ENCODE results near the gene NR1H2.
A peak's percentile ranks its signal among the peaks of the same experiment; 100 is the strongest.

The NR1H2 gene

DNA sequence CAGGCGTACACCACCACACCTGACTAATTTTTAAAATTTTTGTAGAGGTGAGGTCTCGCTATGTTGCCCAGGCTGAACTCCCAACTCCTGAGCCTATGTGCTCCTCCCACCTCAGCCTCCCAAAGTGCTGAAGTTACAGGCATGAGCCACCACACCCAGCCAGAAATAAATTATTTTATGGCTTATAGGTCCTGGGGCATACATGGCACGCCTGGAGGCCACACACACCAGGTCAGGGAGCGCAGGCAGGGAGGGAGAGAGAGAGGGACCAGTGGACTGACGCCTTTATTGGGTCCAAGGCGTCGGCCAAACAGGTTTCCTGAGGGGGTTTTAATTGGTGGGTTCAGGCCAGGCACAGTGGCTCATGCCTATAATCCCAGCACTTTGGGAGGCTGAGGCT lies 49.3 kb downstream of the NR1H2 start:
- TF ChIP-seq, protein P1, sequence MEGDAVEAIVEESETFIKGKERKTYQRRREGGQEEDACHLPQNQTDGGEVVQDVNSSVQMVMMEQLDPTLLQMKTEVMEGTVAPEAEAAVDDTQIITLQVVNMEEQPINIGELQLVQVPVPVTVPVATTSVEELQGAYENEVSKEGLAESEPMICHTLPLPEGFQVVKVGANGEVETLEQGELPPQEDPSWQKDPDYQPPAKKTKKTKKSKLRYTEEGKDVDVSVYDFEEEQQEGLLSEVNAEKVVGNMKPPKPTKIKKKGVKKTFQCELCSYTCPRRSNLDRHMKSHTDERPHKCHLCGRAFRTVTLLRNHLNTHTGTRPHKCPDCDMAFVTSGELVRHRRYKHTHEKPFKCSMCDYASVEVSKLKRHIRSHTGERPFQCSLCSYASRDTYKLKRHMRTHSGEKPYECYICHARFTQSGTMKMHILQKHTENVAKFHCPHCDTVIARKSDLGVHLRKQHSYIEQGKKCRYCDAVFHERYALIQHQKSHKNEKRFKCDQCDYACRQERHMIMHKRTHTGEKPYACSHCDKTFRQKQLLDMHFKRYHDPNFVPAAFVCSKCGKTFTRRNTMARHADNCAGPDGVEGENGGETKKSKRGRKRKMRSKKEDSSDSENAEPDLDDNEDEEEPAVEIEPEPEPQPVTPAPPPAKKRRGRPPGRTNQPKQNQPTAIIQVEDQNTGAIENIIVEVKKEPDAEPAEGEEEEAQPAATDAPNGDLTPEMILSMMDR (conservative IDR thresholded peaks at IDR 0.05; ENCODE audit: low read length) = no peak
- DNase-seq (ENCODE audit: low read depth) = no peak
- no peak overlapping the region for H3K4me3 ChIP-seq (ENCODE audit: low read length)

DNA sequence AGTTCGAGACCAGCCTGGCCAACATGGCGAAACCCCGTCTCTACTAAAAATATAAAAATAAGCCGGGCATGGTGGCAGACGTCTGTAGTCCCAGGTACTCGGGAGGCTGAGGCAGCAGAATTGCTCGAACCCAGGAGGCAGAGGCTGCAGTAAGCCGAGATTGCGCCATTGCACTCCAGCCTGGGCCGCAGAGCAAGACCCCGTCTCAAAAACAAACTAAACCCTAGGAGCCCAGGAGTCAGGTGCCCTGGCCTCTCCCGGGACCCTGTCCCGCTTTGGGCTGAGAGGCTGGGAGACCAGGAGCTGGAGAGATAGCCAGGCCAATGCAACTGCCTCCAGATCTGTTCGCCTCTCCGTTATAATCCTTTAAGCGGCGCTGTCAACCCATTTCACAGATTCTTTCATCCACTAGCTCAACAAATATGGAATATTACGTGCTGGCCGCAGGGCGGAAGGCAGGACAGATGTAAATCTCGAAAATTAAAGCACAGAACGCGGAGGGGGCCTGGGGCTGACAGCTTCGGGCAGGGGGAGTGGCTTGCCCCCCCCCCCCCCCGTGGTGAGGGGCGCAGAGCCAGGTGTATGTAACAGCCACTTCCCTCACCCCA lies 51.2 kb downstream of the NR1H2 start:
- TF ChIP-seq, protein P1 (conservative IDR thresholded peaks at IDR 0.05; ENCODE audit: low read length) = no peak
- no peak for DNase-seq (ENCODE audit: low read depth)
- 0 out of 2 replicates have a peak overlapping the region, but pooled peaks have one; percentile 29 for H3K4me3 ChIP-seq (ENCODE audit: low read length)

DNA sequence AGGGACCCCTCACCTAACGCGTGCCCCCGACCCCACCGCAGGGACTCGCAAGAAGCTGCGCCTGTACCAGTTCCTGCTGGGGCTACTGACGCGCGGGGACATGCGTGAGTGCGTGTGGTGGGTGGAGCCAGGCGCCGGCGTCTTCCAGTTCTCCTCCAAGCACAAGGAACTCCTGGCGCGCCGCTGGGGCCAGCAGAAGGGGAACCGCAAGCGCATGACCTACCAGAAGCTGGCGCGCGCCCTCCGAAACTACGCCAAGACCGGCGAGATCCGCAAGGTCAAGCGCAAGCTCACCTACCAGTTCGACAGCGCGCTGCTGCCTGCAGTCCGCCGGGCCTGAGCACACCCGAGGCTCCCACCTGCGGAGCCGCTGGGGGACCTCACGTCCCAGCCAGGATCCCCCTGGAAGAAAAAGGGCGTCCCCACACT lies 51.8 kb downstream of the NR1H2 start:
- peak; percentile 69 for DNase-seq (ENCODE audit: low read depth)
- TF ChIP-seq, protein P1 (conservative IDR thresholded peaks at IDR 0.05; ENCODE audit: low read length) = no peak
- H3K4me3 ChIP-seq (ENCODE audit: low read length) = peak overlapping the region; percentile 29; the same call in 1 of the 2 replicates

DNA sequence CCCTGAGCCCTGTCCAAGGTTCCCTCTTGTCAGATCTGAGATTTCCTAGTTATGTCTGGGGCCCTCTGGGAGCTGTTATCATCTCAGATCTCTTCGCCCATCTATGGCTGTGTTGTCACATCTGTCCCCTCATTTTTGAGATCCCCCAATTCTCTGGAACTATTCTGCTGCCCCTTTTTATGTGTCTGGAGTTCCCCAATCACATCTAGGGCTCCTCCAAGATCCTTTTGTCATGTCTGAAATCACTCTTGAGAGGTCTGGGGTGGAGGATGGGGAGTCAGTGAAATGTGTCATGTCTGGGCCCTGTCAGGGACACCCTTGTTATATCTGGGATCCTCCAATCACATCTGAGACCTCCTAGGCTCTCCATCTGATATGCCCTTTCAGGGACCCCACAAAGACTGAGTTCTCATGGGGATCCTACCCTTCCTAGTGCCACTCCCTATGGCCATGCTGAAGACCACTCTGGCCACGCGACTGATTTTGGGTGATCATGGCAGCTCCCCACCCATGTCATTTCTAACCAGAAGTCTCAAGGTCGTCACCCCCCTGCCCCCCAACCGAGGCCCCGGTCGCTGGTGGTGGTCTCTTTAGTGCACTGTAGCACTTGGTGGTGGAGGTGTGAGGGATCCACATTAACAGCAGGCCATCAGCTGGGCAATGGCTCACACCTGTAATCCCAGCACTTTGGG lies 52.7 kb downstream of the NR1H2 start:
- TF ChIP-seq, protein P1 (conservative IDR thresholded peaks at IDR 0.05; ENCODE audit: low read length) = no peak
- DNase-seq (ENCODE audit: low read depth) = no peak
- H3K4me3 ChIP-seq (ENCODE audit: low read length) = no peak overlapping the region

DNA sequence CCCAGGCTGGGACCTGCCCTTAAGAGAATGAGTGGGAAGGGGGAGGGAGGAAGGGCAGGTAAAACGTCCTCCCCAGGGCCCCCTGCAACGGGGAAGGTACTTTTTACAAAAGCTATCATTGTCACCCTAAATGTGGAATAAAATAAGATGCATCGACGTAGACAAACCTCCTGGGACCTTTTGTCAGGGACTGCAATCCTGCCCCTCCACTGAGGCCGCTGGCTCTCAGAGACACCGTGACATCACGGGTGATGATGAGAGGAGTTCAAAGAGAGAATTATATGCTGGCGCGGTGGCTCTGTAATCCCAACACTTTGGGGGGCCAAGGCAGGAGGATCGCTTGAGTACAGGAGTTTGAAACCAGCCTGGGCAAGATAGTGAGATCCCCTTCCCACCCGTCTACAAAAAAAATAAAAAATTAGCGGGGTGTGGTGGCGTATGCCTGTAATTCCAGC lies 54.7 kb downstream of the NR1H2 start:
- TF ChIP-seq, protein P1 (conservative IDR thresholded peaks at IDR 0.05; ENCODE audit: low read length) = no peak
- no peak for DNase-seq (ENCODE audit: low read depth)
- H3K4me3 ChIP-seq (ENCODE audit: low read length) = peak overlapping the region; percentile 64

DNA sequence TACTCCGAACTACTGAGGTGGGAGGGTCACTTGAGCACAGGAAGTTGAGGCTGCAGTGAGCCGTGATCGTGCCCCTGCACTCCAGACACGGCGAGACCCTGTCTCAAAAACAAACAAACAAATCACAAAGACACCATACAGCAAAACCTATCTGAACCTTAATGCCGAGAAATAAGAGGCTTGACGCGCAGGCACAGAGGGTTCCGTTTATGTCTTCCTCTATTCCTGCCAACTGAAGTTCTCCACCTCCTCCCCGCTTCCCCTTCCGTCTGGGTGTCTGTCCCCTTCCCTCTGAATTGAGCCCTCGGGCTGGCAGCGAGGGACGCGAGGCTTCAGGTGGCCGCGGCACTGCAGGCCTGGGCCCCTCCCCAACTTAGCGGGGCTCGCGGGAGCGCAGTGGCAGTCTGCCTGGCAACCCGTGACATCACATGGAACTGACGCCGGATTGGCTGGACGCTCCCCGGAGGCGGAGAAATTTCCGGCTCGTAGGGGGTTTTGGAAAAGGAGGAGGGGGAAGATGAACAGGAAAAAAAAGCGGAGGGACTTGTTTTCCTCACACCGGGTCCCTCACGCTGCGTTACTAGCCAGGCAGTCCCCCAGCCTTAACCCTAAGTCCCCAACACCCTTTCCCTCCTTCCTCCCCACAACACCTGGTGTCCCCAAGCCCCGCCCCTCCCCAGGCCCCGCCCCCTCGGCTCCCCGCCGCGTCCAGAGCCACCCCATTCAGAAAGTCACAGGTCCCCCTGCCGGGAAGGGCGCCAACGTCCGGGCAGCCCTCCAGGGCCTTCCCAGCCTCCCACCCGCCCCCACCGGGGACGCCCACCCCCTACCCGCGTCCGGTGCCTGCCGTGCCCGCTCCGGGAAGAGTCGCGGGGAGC lies 55.3 kb downstream of the NR1H2 start:
- peak; percentile 25 for DNase-seq (ENCODE audit: low read depth)
- peak overlapping the region; percentile 64 for H3K4me3 ChIP-seq (ENCODE audit: low read length)
- TF ChIP-seq, protein P1 (conservative IDR thresholded peaks at IDR 0.05; ENCODE audit: low read length) = no peak

Data from AG10803 (cell line).